ENCODE data around the gene MAD2L2.

DNA sequence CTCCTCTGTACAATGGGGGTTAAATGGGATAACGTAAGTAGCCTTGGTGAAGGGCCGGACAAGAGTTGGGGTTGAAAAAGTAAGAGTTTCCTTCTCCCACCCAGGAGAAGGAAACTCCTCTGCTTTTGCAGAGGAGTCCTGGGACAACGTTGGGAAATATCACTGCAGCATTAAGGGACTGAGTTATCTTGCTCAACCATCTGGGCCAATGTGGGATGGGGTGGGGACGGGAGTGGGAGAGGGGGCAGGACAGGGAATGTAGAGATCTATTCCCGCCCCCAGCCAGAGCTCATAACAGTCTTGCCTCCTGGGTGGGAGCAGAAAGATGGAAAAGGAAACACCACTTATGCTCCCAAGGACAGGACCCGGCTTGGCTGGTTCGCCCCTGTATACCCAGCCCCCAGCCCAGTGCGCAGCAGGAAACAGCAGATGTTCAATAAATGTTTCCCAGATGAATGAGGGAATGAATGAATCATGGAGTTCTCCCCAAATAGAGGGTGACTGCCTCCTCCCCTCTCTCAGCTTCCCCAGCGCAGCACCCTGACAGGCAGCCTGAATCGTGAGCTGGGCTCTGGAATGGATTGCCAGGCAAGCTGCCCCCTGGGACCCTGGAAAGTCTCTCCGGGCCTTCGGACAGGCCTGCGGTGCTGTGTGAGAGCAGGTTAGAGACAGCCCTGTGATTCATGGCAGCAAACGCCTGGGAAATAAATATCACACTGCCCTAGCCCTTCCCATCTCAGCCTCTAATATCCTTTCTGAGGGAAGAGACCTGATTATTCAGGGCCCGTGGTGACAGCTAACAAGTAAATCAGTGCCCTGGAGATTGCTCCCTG is 51.5 kb downstream of the MAD2L2 start:
- TF ChIP-seq, protein P1, sequence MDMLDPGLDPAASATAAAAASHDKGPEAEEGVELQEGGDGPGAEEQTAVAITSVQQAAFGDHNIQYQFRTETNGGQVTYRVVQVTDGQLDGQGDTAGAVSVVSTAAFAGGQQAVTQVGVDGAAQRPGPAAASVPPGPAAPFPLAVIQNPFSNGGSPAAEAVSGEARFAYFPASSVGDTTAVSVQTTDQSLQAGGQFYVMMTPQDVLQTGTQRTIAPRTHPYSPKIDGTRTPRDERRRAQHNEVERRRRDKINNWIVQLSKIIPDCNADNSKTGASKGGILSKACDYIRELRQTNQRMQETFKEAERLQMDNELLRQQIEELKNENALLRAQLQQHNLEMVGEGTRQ (IDR thresholded peaks at IDR 0.05): no peak
- TF ChIP-seq SMC3 (IDR thresholded peaks at IDR 0.05) (no peak), RNF2 (IDR thresholded peaks at IDR 0.05; ENCODE audit: borderline replicate concordance, low read depth) (no peak), EP300 (IDR thresholded peaks at IDR 0.05) (no peak), POLR2A (IDR thresholded peaks at IDR 0.05; ENCODE audit: low read length) (no peak)
- TF ChIP-seq, protein P2, sequence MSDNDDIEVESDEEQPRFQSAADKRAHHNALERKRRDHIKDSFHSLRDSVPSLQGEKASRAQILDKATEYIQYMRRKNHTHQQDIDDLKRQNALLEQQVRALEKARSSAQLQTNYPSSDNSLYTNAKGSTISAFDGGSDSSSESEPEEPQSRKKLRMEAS (IDR thresholded peaks at IDR 0.05): no peak
- TF ChIP-seq, protein P3, sequence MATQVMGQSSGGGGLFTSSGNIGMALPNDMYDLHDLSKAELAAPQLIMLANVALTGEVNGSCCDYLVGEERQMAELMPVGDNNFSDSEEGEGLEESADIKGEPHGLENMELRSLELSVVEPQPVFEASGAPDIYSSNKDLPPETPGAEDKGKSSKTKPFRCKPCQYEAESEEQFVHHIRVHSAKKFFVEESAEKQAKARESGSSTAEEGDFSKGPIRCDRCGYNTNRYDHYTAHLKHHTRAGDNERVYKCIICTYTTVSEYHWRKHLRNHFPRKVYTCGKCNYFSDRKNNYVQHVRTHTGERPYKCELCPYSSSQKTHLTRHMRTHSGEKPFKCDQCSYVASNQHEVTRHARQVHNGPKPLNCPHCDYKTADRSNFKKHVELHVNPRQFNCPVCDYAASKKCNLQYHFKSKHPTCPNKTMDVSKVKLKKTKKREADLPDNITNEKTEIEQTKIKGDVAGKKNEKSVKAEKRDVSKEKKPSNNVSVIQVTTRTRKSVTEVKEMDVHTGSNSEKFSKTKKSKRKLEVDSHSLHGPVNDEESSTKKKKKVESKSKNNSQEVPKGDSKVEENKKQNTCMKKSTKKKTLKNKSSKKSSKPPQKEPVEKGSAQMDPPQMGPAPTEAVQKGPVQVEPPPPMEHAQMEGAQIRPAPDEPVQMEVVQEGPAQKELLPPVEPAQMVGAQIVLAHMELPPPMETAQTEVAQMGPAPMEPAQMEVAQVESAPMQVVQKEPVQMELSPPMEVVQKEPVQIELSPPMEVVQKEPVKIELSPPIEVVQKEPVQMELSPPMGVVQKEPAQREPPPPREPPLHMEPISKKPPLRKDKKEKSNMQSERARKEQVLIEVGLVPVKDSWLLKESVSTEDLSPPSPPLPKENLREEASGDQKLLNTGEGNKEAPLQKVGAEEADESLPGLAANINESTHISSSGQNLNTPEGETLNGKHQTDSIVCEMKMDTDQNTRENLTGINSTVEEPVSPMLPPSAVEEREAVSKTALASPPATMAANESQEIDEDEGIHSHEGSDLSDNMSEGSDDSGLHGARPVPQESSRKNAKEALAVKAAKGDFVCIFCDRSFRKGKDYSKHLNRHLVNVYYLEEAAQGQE (IDR thresholded peaks at IDR 0.05): no peak
- TF ChIP-seq, protein P4, sequence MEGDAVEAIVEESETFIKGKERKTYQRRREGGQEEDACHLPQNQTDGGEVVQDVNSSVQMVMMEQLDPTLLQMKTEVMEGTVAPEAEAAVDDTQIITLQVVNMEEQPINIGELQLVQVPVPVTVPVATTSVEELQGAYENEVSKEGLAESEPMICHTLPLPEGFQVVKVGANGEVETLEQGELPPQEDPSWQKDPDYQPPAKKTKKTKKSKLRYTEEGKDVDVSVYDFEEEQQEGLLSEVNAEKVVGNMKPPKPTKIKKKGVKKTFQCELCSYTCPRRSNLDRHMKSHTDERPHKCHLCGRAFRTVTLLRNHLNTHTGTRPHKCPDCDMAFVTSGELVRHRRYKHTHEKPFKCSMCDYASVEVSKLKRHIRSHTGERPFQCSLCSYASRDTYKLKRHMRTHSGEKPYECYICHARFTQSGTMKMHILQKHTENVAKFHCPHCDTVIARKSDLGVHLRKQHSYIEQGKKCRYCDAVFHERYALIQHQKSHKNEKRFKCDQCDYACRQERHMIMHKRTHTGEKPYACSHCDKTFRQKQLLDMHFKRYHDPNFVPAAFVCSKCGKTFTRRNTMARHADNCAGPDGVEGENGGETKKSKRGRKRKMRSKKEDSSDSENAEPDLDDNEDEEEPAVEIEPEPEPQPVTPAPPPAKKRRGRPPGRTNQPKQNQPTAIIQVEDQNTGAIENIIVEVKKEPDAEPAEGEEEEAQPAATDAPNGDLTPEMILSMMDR (IDR thresholded peaks at IDR 0.05): no peak
- TF ChIP-seq, protein P5, sequence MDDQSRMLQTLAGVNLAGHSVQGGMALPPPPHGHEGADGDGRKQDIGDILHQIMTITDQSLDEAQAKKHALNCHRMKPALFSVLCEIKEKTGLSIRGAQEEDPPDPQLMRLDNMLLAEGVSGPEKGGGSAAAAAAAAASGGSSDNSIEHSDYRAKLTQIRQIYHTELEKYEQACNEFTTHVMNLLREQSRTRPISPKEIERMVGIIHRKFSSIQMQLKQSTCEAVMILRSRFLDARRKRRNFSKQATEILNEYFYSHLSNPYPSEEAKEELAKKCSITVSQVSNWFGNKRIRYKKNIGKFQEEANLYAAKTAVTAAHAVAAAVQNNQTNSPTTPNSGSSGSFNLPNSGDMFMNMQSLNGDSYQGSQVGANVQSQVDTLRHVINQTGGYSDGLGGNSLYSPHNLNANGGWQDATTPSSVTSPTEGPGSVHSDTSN (IDR thresholded peaks at IDR 0.05): no peak
